T-helper 2 cell treated with Interferon-gamma antibody and Interleukin-4, amounts not matched to agents 5 μg/mL and 100 μg/mL, for 36 hours (primary cell): ENCODE data around the gene RALY.

Source experiments
- DNase-seq: peaks from one replicate; pipeline ENCODE4 v3.0.0; 2021; ENCODE audit warnings: low spot score
- H3K27ac Mint-ChIP-seq: one replicate; pipeline ENCODE4 v1.8.0; 2021; ENCODE audit warnings: mild to moderate bottlenecking, mixed read lengths
- H3K27me3 Mint-ChIP-seq: one replicate; pipeline ENCODE4 v1.8.0; 2021; ENCODE audit warnings: low read depth, mixed read lengths
- H3K36me3 Mint-ChIP-seq: one replicate; pipeline ENCODE4 v1.8.0; 2021; ENCODE audit warnings: low read depth, mixed read lengths
- H3K4me1 Mint-ChIP-seq: one replicate; pipeline ENCODE4 v1.8.0; 2021; ENCODE audit warnings: low read depth, mixed read lengths
- H3K4me3 Mint-ChIP-seq: one replicate; pipeline ENCODE4 v1.8.0; 2022; ENCODE audit warnings: mild to moderate bottlenecking, moderate library complexity, mixed read lengths
- H3K9me3 Mint-ChIP-seq: one replicate; pipeline ENCODE4 v1.8.0; 2021; ENCODE audit warnings: mixed read lengths

Gene RALY

DNA sequence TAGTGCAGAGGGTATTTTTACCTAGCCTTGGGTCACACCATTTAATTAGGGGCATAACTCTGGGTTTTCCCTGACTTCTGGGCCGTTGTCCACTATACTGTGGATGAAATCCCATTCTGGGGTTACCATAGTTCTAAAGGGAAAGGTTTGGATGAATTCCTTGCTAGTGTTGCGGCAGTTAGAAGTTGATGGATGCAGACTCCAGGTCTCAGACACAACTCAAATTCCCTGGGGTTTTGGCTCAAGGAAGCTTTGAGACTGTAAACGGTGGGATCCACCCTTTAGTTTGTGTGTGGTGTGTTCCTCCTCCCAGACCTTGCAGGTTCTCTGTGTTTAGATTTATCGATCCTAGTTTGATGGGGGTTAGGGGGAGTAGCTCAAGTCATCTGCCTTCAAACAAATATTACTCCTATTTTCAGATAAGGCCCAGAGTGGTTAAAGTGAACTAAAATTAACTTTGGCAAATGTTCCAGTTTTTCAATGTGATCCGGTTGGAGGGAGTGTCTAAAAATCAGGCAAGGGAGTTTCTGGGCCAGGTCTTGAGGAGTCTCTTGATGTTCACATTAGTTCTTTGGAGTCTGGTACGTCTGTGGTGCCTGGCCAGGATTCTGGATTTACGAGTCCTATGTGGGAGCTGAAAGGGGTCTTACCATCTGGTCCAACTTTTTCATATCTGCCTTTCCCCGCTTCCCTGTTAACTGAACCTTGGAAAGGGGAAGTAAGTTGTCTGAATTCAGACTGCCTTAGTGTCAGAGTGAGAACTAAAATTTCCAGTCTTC is 1.5 kb downstream of the RALY start:
- Mint-ChIP-seq H3K4me1 (peaks cover 48% of the 10 kb centered on the region), H3K27ac (peak overlapping the region; percentile 22), H3K27me3 (no peaks in the 10 kb centered on the region), H3K4me3 (peak overlapping the region; percentile 94), H3K36me3 (peaks cover 22% of the 10 kb centered on the region), H3K9me3 (no peaks in the 10 kb centered on the region)
- DNase-seq: no peak

DNA sequence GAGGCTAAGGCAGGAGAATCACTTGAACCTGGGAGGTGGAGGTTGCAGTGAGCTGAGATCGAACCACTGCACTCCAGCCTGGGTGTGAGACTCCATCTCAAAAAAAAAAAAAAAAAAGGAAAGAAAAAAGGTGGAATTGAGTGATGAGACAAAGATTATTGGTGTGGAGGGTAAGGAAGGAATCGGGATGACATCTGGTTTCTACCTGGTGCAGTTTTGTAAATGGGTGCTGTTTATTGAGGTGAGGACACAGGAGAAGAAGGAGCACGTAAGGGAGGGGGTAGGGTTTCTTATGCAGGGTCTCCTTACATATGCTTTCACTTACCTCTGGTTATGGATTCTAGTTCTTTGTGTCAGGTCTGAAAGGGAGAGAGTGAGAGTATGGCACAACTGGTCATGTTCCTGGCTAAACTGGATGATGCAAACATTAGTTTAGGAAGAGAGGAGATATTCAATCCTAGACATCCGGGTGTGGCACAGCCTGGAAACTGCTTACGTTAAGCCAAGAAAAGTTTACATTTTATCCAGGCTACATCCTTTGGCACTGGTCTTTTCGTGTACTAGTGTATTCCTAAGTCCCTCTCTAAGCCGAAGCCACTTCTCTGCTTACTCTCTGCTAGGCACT is 5.4 kb downstream of the RALY start:
- H3K4me1 Mint-ChIP-seq: peaks cover 54% of the 10 kb centered on the region
- H3K27ac Mint-ChIP-seq: no peak overlapping the region
- H3K27me3 Mint-ChIP-seq: no peaks in the 10 kb centered on the region
- H3K4me3 Mint-ChIP-seq: no peak overlapping the region
- DNase-seq: no peak
- no peaks in the 10 kb centered on the region for H3K9me3 Mint-ChIP-seq
- peaks cover 20% of the 10 kb centered on the region for H3K36me3 Mint-ChIP-seq

DNA sequence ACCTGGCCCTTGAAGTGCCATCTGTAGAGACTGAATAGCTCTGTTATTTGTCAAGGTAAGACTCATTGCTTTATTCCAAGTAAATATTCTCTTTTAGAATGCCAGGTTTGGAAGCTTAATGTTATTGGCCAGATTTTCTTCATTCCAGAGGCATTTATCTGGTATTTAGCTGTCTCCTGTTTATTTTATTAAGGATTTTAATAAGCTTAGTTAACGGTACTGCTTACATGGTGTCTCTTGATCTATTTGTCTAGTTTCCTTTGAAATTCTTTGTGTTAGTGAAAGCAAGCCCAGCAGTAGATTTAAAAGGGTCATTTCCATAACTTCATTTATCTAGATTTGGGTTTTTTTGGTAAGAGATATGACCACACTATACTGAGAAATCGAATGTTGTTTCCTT is 7.7 kb downstream of the RALY start:
- H3K27ac Mint-ChIP-seq: no peak overlapping the region
- peaks cover 26% of the 10 kb centered on the region for H3K36me3 Mint-ChIP-seq
- no peaks in the 10 kb centered on the region for H3K27me3 Mint-ChIP-seq
- H3K4me1 Mint-ChIP-seq: peaks cover 51% of the 10 kb centered on the region
- no peaks in the 10 kb centered on the region for H3K9me3 Mint-ChIP-seq
- DNase-seq: no peak
- H3K4me3 Mint-ChIP-seq: no peak overlapping the region

DNA sequence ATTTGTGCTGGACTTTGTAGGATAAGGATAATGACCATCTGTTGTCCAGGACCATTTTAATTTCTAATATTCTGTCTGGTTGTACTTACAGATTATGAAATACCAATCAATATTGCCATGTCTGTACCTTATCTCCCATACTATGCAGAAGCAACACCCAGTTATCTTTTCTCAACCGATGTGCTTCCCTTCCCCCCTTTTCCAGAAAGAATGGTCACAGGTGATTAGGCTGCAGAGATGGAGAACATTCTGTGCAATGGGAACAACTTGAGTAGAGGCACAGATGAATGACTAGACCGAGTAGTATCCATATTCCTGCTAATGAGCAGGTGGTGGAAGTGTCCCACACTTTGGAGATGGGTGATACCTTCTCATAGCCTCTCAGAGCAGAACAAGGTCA is 10.5 kb downstream of the RALY start:
- H3K27me3 Mint-ChIP-seq: no peaks in the 10 kb centered on the region
- no peak overlapping the region for H3K4me3 Mint-ChIP-seq
- H3K36me3 Mint-ChIP-seq: peaks cover 24% of the 10 kb centered on the region
- no peak overlapping the region for H3K27ac Mint-ChIP-seq
- peaks cover 42% of the 10 kb centered on the region for H3K4me1 Mint-ChIP-seq
- no peak for DNase-seq
- H3K9me3 Mint-ChIP-seq: no peaks in the 10 kb centered on the region

GRCh38 chr20:34004790-34005457 is 11.2 kb downstream of the RALY start:
- H3K9me3 Mint-ChIP-seq: no peaks in the 10 kb centered on the region
- no peak for DNase-seq
- H3K27ac Mint-ChIP-seq: no peak overlapping the region
- no peak overlapping the region for H3K4me3 Mint-ChIP-seq
- peaks cover 26% of the 10 kb centered on the region for H3K36me3 Mint-ChIP-seq
- H3K27me3 Mint-ChIP-seq: no peaks in the 10 kb centered on the region
- H3K4me1 Mint-ChIP-seq: peaks cover 46% of the 10 kb centered on the region

DNA sequence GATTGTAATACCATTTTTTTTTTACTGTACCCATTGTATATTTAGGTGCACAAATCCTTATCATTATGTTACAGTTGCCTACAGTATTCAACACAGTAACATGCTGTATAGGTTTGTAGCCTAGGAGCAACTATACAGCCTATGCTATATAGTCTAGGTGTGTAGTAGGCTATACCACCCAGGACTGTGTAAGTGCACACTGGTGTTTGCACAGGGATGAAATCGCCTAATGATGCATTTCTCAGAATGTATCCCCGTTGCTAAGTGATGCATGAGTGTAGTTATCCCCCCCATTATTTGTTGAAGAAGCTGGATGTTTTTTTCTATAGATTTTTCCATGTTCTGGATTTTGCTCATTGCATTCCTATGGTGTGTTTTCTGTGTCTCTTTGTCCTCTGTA is 12.9 kb downstream of the RALY start:
- H3K27ac Mint-ChIP-seq: no peak overlapping the region
- no peak overlapping the region for H3K4me3 Mint-ChIP-seq
- H3K27me3 Mint-ChIP-seq: no peaks in the 10 kb centered on the region
- no peaks in the 10 kb centered on the region for H3K9me3 Mint-ChIP-seq
- peaks cover 51% of the 10 kb centered on the region for H3K4me1 Mint-ChIP-seq
- peaks cover 26% of the 10 kb centered on the region for H3K36me3 Mint-ChIP-seq
- no peak for DNase-seq

DNA sequence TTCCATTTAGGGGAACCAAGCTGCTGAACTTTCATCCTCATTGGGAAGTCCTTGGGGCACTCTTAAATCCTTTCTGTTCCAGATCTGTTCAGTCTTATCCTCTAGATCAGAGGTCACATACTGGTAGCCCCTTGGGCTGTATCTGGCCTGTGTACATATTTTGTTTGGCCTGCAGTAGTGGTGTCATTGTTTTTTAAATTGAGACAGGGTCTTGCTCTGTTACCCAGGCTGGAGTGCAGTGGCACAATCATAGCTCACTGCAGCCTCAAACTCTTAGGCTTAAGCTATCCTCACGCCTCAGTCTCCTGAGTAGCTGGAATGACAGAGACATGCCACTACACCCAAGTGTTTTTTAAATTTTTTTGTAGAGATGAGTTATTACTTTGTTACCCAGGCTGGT is 14.8 kb downstream of the RALY start:
- Mint-ChIP-seq H3K4me1 (peaks cover 55% of the 10 kb centered on the region), H3K27ac (peak overlapping the region; percentile 7), H3K27me3 (no peaks in the 10 kb centered on the region), H3K9me3 (no peaks in the 10 kb centered on the region), H3K4me3 (peak overlapping the region; percentile 48), H3K36me3 (peaks cover 26% of the 10 kb centered on the region)
- no peak for DNase-seq

DNA sequence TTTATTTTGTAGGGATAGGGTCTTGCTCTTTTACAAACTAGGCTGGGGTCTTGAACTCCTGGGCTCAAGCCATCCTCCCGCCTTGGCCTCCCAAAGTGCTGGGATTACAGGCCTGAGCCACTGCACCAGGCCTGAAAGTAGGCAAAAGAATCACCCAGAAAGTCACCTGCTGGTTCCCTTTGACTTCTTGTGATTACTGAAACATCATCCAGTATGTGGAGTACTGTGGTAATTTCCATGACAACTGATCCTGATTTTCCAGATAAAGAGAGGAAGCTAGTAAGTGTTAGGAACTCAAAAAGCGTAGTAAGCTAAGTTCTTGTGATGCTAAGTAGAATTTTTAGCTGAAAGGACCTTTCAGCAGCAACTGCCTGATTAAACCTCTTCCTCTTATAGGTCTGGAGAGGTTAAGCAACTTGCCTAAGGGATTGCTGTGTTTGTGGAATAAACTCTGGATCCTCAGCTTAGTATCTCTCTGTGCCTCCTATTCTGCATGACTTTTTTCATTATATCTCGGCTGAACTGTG is 16.8 kb downstream of the RALY start:
- peaks cover 60% of the 10 kb centered on the region for H3K4me1 Mint-ChIP-seq
- H3K9me3 Mint-ChIP-seq: no peaks in the 10 kb centered on the region
- no peak for DNase-seq
- H3K27ac Mint-ChIP-seq: peak overlapping the region; percentile 37
- peaks cover 24% of the 10 kb centered on the region for H3K36me3 Mint-ChIP-seq
- H3K4me3 Mint-ChIP-seq: no peak overlapping the region
- H3K27me3 Mint-ChIP-seq: no peaks in the 10 kb centered on the region

DNA sequence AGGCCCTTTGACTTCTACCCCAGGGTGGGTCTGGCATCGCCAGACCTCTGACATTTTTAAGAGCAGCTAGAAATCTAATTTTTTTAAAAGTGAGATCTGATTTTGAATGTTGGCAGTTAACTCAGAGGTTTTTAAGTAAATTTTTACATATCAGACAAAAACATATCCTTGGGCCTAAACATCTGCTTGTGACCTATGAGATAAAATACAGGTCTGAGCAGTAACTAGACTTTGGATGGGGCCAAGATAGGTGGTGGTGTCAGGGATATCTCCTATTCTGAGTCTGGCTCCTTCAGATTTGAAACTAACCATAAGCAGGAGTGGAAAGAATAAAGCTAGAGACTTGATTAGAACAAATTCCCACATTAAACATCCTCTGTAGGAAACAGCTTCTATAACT is 17.6 kb downstream of the RALY start:
- no peak for DNase-seq
- Mint-ChIP-seq H3K27me3 (no peaks in the 10 kb centered on the region), H3K4me3 (no peak overlapping the region), H3K36me3 (peaks cover 18% of the 10 kb centered on the region), H3K4me1 (peaks cover 64% of the 10 kb centered on the region), H3K9me3 (no peaks in the 10 kb centered on the region), H3K27ac (no peak overlapping the region)

GRCh38 chr20:34012330-34012729 is 18.6 kb downstream of the RALY start:
- Mint-ChIP-seq H3K27me3 (no peaks in the 10 kb centered on the region), H3K4me3 (no peak overlapping the region), H3K36me3 (peaks cover 12% of the 10 kb centered on the region), H3K4me1 (peaks cover 64% of the 10 kb centered on the region), H3K27ac (no peak overlapping the region), H3K9me3 (no peaks in the 10 kb centered on the region)
- DNase-seq: no peak

DNA sequence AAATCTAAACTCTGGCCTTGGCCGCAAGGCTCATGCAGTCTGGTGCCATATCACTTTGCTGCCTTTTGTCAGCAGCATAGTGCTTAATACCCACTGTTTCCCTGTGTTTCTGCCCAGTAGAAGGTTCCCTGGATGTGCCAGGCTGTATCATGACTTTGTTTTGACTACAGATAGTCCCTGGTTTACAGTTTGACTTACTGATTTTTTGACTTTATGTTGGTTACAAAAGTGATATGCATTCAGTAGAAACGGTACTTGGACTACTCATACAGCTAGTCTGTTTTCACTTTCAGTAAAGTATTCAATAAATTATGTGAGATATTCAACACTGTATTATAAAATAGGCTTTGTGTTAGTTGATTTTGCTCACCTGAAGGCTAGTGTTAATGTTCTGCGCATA is 19.0 kb downstream of the RALY start:
- no peaks in the 10 kb centered on the region for H3K9me3 Mint-ChIP-seq
- H3K4me3 Mint-ChIP-seq: no peak overlapping the region
- no peak overlapping the region for H3K27ac Mint-ChIP-seq
- H3K27me3 Mint-ChIP-seq: no peaks in the 10 kb centered on the region
- DNase-seq: no peak
- peaks cover 11% of the 10 kb centered on the region for H3K36me3 Mint-ChIP-seq
- peaks cover 67% of the 10 kb centered on the region for H3K4me1 Mint-ChIP-seq

DNA sequence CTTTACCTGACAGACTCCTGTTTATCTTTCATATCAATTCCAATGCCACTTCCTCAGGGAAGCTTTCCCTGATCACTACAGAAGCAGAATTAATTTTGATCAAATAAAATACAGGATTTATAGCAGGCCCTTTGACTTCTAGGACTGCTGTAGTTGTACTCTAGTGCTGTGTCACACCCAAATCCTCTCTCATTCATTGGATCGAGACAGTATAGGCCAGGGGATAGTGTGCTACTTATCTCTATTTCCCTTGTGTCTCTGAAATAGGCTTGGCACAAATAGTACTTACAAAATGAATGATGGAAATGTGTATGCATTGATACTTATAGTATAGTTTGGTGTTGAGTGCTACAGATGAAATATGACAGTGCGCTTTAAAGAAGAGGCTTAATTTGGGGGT is 19.8 kb downstream of the RALY start:
- H3K27ac Mint-ChIP-seq: no peak overlapping the region
- peaks cover 65% of the 10 kb centered on the region for H3K4me1 Mint-ChIP-seq
- DNase-seq: no peak
- peaks cover 11% of the 10 kb centered on the region for H3K36me3 Mint-ChIP-seq
- H3K9me3 Mint-ChIP-seq: no peaks in the 10 kb centered on the region
- H3K4me3 Mint-ChIP-seq: no peak overlapping the region
- H3K27me3 Mint-ChIP-seq: no peaks in the 10 kb centered on the region

DNA sequence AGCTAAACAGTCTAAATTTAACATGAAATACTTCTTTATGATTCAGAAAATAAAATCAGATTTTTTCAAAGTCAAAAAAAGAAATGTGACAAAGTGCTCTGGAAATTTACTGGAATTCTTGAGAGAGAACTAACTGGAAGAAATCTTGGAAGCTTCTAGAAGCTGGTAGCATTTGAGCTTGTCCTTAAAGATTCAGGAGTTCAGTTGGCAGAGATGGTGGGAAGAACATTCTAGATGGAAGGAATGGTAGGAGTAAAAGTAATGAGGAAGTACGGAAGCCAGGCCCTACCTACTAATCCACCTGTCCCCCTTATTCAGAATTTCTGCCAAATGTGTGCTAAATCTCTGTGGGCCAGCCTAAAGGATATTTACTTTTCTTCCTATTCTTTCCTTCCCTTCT is 21.2 kb downstream of the RALY start:
- H3K4me3 Mint-ChIP-seq: no peak overlapping the region

More for the DNA sequence above, 21.2 kb downstream of the RALY start:
- Mint-ChIP-seq H3K9me3 (no peaks in the 10 kb centered on the region), H3K36me3 (peaks cover 9% of the 10 kb centered on the region), H3K27me3 (no peaks in the 10 kb centered on the region), H3K4me1 (peaks cover 55% of the 10 kb centered on the region), H3K27ac (no peak overlapping the region)
- no peak for DNase-seq
